ENCODE results near the gene LGALS9. TPM values are rescaled to one million over a fixed set of nuclear protein-coding genes. Genes with fewer than 3 reads are reported as not detected.
A peak's percentile ranks its signal among the peaks of the same experiment; 100 is the strongest.

LGALS9 gene
- 0.41 TPM for total RNA-seq

GRCh38 chr17:27630607-27631410 is at the start of gene LGALS9:
TSS of gene LGALS9 (plus strand) at chr17:27631188. CDS start at chr17:27631266, 78 bp downstream.
- FAIRE-seq (no peak), DNase-seq (ENCODE audit: low spot score in 2 of 2) (no peak)

DNA sequence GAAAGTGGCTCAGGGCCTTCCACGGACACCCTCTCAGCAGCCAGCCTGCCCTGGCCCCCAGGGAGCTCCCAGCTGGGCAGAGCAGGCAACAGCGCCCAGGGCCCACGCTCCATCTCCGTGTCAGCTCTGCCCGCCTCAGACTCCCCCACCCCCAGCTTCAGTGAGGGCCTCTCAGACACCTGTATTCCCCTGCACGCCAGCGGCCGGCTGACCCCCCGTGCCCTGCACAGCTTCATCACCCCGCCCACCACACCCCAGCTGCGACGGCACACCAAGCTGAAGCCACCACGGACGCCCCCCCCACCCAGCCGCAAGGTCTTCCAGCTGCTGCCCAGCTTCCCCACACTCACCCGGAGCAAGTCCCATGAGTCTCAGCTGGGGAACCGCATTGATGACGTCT is 48.3 kb upstream of the LGALS9 start:
- no peak for FAIRE-seq
- DNase-seq (ENCODE audit: low spot score in 2 of 2): no peak

GRCh38 chr17:27585153-27585681 is 45.8 kb upstream of the LGALS9 start:
- FAIRE-seq (no peak), DNase-seq (ENCODE audit: low spot score in 2 of 2) (no peak)

- no peak for DNase-seq (ENCODE audit: low spot score in 2 of 2)
- no peak for FAIRE-seq
These were observed 45.2 kb upstream of the LGALS9 start for GRCh38 chr17:27585792-27586191.

GRCh38 chr17:27586203-27586721 is 44.7 kb upstream of the LGALS9 start:
- FAIRE-seq (no peak), DNase-seq (ENCODE audit: low spot score in 2 of 2) (no peak)

- FAIRE-seq: no peak
- DNase-seq (ENCODE audit: low spot score in 2 of 2): no peak
These were observed 42.6 kb upstream of the LGALS9 start for GRCh38 chr17:27588354-27588753.

- DNase-seq (ENCODE audit: low spot score in 2 of 2) (no peak), FAIRE-seq (no peak)
These were observed 40.1 kb upstream of the LGALS9 start for GRCh38 chr17:27590864-27591263.

DNA sequence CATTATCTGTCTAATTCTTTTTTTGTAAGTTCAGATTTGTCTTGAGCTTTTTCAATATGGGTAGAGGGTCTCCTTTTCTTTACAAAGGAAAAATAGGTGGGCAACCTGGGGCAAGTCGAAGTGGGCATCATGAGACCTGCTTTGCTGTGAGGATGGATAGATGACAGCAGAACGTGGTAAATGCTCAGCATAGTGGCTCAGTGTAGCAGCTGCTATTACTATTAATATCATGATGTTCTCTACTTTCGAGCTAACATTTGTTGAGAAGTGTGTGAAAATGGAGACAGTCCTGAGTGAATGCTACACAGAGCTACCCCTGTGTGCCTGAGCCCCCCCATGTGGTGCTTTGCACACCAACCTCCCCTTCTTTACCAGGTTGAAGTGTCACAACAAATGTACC is 39.0 kb upstream of the LGALS9 start:
- DNase-seq (ENCODE audit: low spot score in 2 of 2) (no peak), FAIRE-seq (no peak)

DNA sequence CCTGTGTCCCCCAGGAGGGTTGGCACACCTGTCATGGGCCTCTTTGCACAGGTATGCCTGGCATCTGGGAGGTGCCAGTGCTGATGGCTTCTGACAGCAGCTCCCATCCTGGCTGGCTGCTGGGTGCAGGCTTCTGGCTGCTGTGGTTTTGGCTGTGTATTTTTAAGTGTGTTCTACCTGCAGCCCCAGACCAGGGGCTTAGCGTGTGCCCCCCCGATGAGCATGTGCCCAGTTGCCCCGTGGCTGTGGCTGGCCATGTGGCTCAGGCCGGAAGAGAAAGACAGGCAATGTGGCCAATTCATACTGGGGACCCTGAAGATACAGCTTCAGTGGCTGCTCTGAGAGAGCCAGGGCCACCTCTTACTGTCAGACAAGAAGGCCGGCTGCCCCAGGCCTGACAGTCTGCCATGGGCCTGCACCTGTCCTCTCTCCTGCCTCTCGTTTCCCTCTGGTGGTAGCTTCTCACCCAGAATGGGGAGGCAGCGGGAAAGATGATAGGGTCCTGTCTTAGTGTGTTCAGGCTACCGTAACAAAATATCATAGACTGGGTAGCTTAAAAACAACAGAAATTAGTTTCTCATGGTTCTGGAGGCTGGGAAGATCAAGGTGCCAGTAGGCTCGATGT is 37.6 kb upstream of the LGALS9 start:
- no peak for FAIRE-seq
- DNase-seq (ENCODE audit: low spot score in 2 of 2): no peak

DNA sequence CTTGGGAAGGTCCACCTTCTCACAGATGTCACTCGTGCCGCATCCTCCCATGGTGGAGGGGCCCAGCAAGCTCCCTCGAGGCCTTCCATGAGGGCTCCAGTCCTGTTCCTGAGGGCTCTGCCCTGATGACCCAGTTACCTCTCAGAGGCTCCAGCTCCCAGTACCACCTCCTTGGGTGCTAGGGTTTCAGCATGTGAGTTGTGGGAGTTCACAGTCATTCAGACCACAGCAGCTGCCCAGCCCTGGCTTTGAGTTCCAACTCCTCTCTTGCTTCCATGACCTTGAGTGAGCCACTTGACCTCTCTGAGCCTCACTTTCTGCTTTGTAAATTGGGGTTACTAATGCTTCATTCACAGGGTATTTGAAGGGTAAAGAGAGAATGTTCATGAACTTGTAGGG is 37.1 kb upstream of the LGALS9 start:
- no peak for DNase-seq (ENCODE audit: low spot score in 2 of 2)
- FAIRE-seq: no peak

DNA sequence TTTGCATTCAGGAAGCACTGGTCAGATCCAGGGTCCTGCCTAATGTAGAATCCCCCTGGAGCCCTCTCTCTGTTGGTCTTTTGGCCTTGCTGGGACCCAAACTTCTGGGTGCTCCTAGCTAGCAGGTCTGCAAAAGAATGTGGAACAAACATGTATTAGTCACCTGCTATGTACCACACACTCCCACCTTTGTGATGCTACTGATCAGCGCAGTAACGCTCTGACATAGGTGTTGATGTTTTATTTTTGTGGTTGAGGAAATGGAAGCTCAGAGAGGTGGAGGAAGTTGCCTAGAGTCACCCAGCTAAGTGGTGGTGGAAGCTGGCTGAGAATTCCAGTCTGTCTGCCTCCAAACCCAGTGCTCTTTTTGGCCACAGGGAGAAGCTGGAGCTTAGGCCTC is 35.8 kb upstream of the LGALS9 start:
- no peak for FAIRE-seq

GRCh38 chr17:27596096-27596495 is 34.9 kb upstream of the LGALS9 start:
- FAIRE-seq (no peak), DNase-seq (ENCODE audit: low spot score in 2 of 2) (no peak)

More for the DNA sequence above, 35.8 kb upstream of the LGALS9 start:
- no peak for DNase-seq (ENCODE audit: low spot score in 2 of 2)

DNA sequence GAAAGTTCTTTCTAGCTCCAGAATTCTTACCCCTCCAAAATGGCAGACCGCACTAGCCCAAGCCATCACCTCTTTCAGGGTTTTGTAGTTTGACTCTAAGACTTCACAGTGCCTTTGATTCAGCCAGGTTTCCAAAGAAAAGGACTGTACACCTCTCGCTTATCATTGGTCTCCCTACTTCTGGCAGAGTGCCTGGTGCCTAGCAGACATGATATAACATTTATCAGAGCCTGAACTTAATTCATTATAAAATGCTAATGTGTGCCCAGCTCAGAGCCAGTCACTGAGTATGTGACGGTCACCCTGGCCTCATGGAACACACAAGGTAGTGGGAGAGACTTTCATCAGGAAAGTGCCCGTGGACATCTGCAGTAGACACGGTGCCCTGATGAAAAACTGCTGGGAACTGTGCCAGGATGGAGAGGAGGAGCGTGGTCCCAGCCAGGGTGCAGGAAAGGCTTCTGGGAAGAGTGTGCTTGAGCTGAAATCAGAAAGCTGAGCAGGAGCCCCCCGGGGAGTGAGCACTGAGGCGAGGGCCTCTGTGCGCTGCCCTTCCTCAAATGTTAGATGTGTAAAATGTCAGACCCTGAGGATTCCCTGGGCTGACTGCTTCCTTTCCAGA is 34.3 kb upstream of the LGALS9 start:
- no peak for FAIRE-seq
- no peak for DNase-seq (ENCODE audit: low spot score in 2 of 2)

- DNase-seq (ENCODE audit: low spot score in 2 of 2): no peak
- FAIRE-seq: no peak
These were observed 33.8 kb upstream of the LGALS9 start for GRCh38 chr17:27597188-27597580.

DNA sequence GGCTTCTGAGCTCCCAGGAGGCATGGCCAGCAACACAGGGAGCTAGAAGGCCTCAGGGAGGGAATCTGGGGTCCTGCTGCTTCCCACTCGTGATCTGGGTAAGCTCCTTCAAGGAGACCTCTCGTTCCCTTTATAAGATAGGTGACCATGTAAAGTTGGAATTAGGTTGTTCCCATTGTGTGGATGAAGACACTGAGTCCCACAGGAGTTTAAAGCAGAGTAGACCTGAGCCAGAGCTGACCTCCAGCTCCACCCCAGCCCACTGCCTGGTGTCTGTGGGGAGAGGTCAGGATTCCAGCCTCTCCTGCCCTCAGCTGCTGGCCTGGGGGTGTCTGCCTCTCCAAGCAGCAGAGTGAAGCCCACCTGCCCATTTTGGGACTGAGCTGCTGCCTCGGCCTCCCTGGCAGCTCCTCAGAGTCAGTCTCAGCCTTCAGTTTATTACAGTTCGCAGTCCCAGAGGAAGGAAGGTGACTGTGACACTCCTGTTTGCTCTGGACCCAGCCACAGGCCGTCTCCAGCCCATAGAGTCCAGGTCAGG is 33.1 kb upstream of the LGALS9 start:
- DNase-seq (ENCODE audit: low spot score in 2 of 2): no peak
- FAIRE-seq: no peak

- FAIRE-seq: no peak
These were observed 32.5 kb upstream of the LGALS9 start for GRCh38 chr17:27598337-27599050.

GRCh38 chr17:27600471-27600870 is 30.5 kb upstream of the LGALS9 start:
- no peak for FAIRE-seq
- DNase-seq (ENCODE audit: low spot score in 2 of 2): no peak

More at GRCh38 chr17:27598337-27599050, 32.5 kb upstream of the LGALS9 start:
- DNase-seq (ENCODE audit: low spot score in 2 of 2): no peak

- DNase-seq (ENCODE audit: low spot score in 2 of 2): peak; percentile 81 to 82
- no peak for FAIRE-seq
These were observed 29.7 kb upstream of the LGALS9 start for GRCh38 chr17:27601069-27601974.

DNA sequence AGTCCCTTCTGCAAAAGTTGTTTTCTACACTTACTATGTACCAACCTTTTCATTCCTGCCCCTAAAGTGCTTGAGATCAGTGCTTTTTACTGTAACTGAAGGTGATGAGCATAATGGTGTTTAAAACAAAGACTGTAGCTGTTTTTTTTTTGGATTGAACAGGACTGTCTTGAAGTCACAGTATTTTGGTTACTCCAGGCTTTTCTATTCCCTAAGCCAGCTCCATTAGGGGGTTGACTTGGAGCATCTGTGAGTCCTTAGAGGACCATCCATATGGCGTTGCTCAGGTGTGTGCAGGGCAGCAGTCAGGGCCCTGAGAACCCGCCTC is 29.0 kb upstream of the LGALS9 start:
- DNase-seq (ENCODE audit: low spot score in 2 of 2) (no peak), FAIRE-seq (no peak)

All from frontal cortex (tissue), 4 donors.